GM23338 (cell line): Measurements from ENCODE around the gene FAF1. TPM values are rescaled to one million over a fixed set of nuclear protein-coding genes. Genes with fewer than 3 reads are reported as not detected.

Source experiments
- ATAC-seq: fragments of 200-7000 bp; cut with Tn5 transposase; 3 replicates; pipeline ENCODE4 v1.9.1; 2020
- DNase-seq: peaks from one replicate; pipeline ENCODE4 v3.0.0-alpha.2; 2015; ENCODE audit warnings: low spot score
- H2AFZ ChIP-seq: fragments of 200-600 bp; sonication (generic); 2 replicates; pipeline ENCODE4 v1.8.0; 2016; ENCODE audit warnings: antibody characterized with exemption, mild to moderate bottlenecking, moderate library complexity
- H3F3A ChIP-seq: fragments of 200-600 bp; sonication (generic); replicated peaks from 2 replicates; pipeline ENCODE4 v1.8.0; 2017; ENCODE audit warnings: antibody characterized with exemption, mixed run types, low read depth
- H3K27ac ChIP-seq: fragments of 200-600 bp; sonication (generic); 2 replicates; pipeline ENCODE4 v1.6.1; 2016; ENCODE audit warnings: low read depth
- H3K27me3 ChIP-seq: fragments of 200-600 bp; sonication (generic); 2 replicates; pipeline ENCODE4 v1.8.0; 2016; ENCODE audit warnings: mild to moderate bottlenecking, mixed run types, moderate library complexity; ENCODE audit not compliant: insufficient read depth
- H3K36me3 ChIP-seq: fragments of 200-600 bp; sonication (generic); 2 replicates; pipeline ENCODE4 v1.8.0; 2016; ENCODE audit warnings: mild to moderate bottlenecking; ENCODE audit not compliant: insufficient read depth
- H3K4me1 ChIP-seq: fragments of 200-600 bp; sonication (generic); 2 replicates; pipeline ENCODE4 v1.8.0; 2016; ENCODE audit warnings: mild to moderate bottlenecking, moderate library complexity; ENCODE audit not compliant: insufficient read depth
- H3K4me2 ChIP-seq: fragments of 200-600 bp; sonication (generic); 2 replicates; pipeline ENCODE4 v1.7.1; 2017; ENCODE audit warnings: mixed run types
- H3K4me3 ChIP-seq: fragments of 200-600 bp; sonication (generic); 2 replicates; pipeline ENCODE4 v1.6.1; 2016; ENCODE audit warnings: mixed run types
- H3K79me2 ChIP-seq: fragments of 200-600 bp; sonication (generic); replicated peaks from 2 replicates; pipeline ENCODE4 v1.8.0; 2017; ENCODE audit warnings: mild to moderate bottlenecking; ENCODE audit not compliant: insufficient read depth
- H3K9me2 ChIP-seq: fragments of 200-600 bp; sonication (generic); 2 replicates; pipeline ENCODE4 v1.8.0; 2017; ENCODE audit not compliant: insufficient read depth
- H4K20me1 ChIP-seq: fragments of 200-600 bp; sonication (generic); replicated peaks from 2 replicates; pipeline ENCODE4 v1.8.0; 2017; ENCODE audit warnings: mild to moderate bottlenecking; ENCODE audit not compliant: insufficient read depth
- H3K27ac Mint-ChIP-seq: 2 replicates; pipeline ENCODE4 v1.8.0; 2020; ENCODE audit warnings: inconsistent platforms, mild to moderate bottlenecking, moderate library complexity, mixed read lengths
- H3K27me3 Mint-ChIP-seq: 3 replicates; pipeline ENCODE4 v1.8.0; 2022; ENCODE audit warnings: low read depth, mild to moderate bottlenecking, moderate library complexity, mixed read lengths, inconsistent platforms; ENCODE audit not compliant: insufficient read depth, poor library complexity
- H3K36me3 Mint-ChIP-seq: 3 replicates; pipeline ENCODE4 v1.8.0; 2021; ENCODE audit warnings: low read depth, mild to moderate bottlenecking, inconsistent platforms, moderate library complexity, mixed read lengths
- H3K4me1 Mint-ChIP-seq: 3 replicates; pipeline ENCODE4 v1.8.0; 2020; ENCODE audit warnings: mild to moderate bottlenecking, inconsistent platforms, mixed read lengths
- H3K4me3 Mint-ChIP-seq: 3 replicates; pipeline ENCODE4 v1.8.0; 2021; ENCODE audit warnings: moderate library complexity, mild to moderate bottlenecking, inconsistent platforms, mixed read lengths
- H3K9me3 Mint-ChIP-seq: 3 replicates; pipeline ENCODE4 v1.8.0; 2020; ENCODE audit warnings: moderate library complexity, mild to moderate bottlenecking, inconsistent platforms, mixed read lengths
- polyA plus RNA-seq: library from polyadenylated mRNA; unstranded; fragments of >200 nt; fragmentation: Nextera tagmentation; extraction: Ambion mirVana; gene quantifications from 2 replicates; pipeline ENCODE4 v1.2.1, GENCODE V29; 2016
- total RNA-seq: library from RNA; depleted of rRNA; stranded (reverse); fragments of >200 nt; shearing (Covaris generic); gene quantifications from 2 replicates; pipeline ENCODE4 v1.2.3, GENCODE V29; 2014
- TF ChIP-seq, protein P1 (sequence below): fragments of 250-450 bp; sonication (Bioruptor Pico); IDR thresholded peaks from 2 replicates; pipeline ENCODE4 v1.5.0; 2020; ENCODE audit warnings: mild to moderate bottlenecking, moderate library complexity
- TF ChIP-seq, protein P2 (sequence below), 2 experiments: fragments of 200-600 bp in 1 of 2; sonication (generic) in 1 of 2; conservative IDR thresholded peaks; 2 replicates each; pipeline versions ENCODE4 v1.5.1 to v1.6.1; 2016 to 2017; ENCODE audit warnings: antibody characterized with exemption in 2 of 2, low read depth in 2 of 2, mild to moderate bottlenecking in 2 of 2, moderate library complexity in 1 of 2
- TF ChIP-seq, protein P3 (sequence below): IDR thresholded peaks from 2 replicates; pipeline ENCODE4 v1.6.1; 2016; ENCODE audit warnings: antibody characterized with exemption

The FAF1 gene
- total and polyA plus RNA-seq, 2 experiments from 2014 or later: 24.1 to 53.2 TPM

DNA sequence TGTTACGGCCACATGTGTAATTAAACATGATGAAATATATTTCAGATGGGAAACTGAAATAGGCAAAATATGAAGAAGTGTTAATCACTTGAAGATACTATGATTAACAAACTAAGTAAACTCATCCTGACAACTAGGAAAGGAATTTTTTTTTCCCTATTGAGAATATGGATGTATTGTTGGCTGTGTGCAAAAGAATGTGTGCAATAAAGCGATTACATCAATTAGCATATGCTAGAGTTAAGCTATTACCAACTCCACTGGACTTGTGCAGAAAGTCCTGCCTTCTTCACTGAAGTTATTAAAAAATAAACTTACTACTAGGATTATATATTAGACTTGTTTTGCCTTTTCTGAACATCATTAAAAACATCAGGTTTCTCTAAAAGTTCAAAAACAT, 393.7 kb downstream of the FAF1 start (continued):
- TF ChIP-seq, protein P1, sequence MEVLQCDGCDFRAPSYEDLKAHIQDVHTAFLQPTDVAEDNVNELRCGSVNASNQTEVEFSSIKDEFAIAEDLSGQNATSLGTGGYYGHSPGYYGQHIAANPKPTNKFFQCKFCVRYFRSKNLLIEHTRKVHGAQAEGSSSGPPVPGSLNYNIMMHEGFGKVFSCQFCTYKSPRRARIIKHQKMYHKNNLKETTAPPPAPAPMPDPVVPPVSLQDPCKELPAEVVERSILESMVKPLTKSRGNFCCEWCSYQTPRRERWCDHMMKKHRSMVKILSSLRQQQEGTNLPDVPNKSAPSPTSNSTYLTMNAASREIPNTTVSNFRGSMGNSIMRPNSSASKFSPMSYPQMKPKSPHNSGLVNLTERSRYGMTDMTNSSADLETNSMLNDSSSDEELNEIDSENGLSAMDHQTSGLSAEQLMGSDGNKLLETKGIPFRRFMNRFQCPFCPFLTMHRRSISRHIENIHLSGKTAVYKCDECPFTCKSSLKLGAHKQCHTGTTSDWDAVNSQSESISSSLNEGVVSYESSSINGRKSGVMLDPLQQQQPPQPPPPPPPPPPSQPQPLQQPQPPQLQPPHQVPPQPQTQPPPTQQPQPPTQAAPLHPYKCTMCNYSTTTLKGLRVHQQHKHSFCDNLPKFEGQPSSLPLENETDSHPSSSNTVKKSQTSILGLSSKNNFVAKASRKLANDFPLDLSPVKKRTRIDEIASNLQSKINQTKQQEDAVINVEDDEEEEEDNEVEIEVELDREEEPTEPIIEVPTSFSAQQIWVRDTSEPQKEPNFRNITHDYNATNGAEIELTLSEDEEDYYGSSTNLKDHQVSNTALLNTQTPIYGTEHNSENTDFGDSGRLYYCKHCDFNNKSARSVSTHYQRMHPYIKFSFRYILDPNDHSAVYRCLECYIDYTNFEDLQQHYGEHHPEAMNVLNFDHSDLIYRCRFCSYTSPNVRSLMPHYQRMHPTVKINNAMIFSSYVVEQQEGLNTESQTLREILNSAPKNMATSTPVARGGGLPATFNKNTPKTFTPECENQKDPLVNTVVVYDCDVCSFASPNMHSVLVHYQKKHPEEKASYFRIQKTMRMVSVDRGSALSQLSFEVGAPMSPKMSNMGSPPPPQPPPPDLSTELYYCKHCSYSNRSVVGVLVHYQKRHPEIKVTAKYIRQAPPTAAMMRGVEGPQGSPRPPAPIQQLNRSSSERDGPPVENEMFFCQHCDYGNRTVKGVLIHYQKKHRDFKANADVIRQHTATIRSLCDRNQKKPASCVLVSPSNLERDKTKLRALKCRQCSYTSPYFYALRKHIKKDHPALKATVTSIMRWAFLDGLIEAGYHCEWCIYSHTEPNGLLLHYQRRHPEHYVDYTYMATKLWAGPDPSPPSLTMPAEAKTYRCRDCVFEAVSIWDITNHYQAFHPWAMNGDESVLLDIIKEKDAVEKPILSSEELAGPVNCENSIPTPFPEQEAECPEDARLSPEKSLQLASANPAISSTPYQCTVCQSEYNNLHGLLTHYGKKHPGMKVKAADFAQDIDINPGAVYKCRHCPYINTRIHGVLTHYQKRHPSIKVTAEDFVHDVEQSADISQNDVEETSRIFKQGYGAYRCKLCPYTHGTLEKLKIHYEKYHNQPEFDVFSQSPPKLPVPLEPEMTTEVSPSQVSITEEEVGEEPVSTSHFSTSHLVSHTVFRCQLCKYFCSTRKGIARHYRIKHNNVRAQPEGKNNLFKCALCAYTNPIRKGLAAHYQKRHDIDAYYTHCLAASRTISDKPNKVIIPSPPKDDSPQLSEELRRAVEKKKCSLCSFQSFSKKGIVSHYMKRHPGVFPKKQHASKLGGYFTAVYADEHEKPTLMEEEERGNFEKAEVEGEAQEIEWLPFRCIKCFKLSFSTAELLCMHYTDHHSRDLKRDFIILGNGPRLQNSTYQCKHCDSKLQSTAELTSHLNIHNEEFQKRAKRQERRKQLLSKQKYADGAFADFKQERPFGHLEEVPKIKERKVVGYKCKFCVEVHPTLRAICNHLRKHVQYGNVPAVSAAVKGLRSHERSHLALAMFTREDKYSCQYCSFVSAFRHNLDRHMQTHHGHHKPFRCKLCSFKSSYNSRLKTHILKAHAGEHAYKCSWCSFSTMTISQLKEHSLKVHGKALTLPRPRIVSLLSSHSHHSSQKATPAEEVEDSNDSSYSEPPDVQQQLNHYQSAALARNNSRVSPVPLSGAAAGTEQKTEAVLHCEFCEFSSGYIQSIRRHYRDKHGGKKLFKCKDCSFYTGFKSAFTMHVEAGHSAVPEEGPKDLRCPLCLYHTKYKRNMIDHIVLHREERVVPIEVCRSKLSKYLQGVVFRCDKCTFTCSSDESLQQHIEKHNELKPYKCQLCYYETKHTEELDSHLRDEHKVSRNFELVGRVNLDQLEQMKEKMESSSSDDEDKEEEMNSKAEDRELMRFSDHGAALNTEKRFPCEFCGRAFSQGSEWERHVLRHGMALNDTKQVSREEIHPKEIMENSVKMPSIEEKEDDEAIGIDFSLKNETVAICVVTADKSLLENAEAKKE: no peak

DNA sequence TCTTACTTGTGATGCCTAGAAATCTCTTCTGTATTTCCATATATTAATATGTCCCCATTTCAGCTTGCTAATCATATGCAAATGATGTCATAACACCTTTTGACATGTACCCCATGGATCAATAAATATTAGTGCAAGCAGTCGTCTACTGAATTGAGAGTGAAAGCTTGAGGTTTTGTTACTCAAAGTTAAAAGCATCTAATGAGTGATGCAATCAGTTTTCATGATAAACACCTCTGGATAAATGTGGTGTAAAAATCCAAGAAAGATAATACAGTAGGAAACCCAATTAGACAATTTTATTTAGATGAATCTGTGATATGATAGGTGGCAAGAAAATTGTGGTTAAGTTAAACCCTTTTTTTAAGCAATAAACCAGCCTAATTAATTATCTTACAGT, 395.6 kb downstream of the FAF1 start:
- Histone ChIP-seq H3K36me3 (no peaks in the 10 kb centered on the region), H3K27ac (no peak overlapping the region), H3K4me1 (peaks cover 6% of the 10 kb centered on the region; the same call in 1 of the 2 replicates), H3K4me2 (no peak overlapping the region), H3K4me3 (no peak overlapping the region), H3K27me3 (no peaks in the 10 kb centered on the region), H3K9me2 (no peaks in the 10 kb centered on the region), H3K79me2 (no peaks in the 10 kb centered on the region), H3F3A (no peaks in the 10 kb centered on the region), H2AFZ (no peak overlapping the region), H4K20me1 (no peaks in the 10 kb centered on the region)
- ATAC-seq (no peak), DNase-seq (no peak)
- no peaks in the 10 kb centered on the region for H3K27me3 Mint-ChIP-seq
- no peak overlapping the region for H3K27ac Mint-ChIP-seq
- no peaks in the 10 kb centered on the region for H3K36me3 Mint-ChIP-seq
- peaks cover 21% of the 10 kb centered on the region for H3K4me1 Mint-ChIP-seq
- no peaks in the 10 kb centered on the region for H3K9me3 Mint-ChIP-seq
- TF ChIP-seq, protein P1: no peak
- TF ChIP-seq, protein P2, sequence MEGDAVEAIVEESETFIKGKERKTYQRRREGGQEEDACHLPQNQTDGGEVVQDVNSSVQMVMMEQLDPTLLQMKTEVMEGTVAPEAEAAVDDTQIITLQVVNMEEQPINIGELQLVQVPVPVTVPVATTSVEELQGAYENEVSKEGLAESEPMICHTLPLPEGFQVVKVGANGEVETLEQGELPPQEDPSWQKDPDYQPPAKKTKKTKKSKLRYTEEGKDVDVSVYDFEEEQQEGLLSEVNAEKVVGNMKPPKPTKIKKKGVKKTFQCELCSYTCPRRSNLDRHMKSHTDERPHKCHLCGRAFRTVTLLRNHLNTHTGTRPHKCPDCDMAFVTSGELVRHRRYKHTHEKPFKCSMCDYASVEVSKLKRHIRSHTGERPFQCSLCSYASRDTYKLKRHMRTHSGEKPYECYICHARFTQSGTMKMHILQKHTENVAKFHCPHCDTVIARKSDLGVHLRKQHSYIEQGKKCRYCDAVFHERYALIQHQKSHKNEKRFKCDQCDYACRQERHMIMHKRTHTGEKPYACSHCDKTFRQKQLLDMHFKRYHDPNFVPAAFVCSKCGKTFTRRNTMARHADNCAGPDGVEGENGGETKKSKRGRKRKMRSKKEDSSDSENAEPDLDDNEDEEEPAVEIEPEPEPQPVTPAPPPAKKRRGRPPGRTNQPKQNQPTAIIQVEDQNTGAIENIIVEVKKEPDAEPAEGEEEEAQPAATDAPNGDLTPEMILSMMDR (conservative IDR thresholded peaks at IDR 0.05; ENCODE audit: low read depth in 2 of 2): no peak
- TF ChIP-seq, protein P3, sequence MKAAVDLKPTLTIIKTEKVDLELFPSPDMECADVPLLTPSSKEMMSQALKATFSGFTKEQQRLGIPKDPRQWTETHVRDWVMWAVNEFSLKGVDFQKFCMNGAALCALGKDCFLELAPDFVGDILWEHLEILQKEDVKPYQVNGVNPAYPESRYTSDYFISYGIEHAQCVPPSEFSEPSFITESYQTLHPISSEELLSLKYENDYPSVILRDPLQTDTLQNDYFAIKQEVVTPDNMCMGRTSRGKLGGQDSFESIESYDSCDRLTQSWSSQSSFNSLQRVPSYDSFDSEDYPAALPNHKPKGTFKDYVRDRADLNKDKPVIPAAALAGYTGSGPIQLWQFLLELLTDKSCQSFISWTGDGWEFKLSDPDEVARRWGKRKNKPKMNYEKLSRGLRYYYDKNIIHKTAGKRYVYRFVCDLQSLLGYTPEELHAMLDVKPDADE: no peak
- H3K4me3 Mint-ChIP-seq: no peak overlapping the region
